ENCODE data around the gene ZBTB38.

DNA sequence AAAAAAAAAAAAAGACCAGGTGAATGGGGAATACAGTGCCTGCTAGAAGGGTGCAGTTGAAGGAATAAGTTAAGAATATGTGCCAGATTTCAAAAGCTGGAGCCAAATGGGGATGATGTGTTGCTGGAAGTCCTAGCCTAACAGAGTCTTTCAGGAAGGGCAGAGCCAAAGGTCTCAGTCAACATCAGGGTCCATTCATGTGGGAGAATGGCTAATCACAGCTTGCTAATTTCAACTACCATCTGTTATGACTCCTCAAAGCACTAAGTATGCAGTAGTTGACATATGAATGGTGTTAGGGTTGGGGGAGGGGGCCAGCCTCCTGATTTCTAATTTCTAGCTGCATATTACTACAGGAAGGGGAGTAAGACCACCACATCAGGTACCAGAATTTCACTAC lies 4.4 kb downstream of the ZBTB38 start:
- TF ChIP-seq, protein P1, sequence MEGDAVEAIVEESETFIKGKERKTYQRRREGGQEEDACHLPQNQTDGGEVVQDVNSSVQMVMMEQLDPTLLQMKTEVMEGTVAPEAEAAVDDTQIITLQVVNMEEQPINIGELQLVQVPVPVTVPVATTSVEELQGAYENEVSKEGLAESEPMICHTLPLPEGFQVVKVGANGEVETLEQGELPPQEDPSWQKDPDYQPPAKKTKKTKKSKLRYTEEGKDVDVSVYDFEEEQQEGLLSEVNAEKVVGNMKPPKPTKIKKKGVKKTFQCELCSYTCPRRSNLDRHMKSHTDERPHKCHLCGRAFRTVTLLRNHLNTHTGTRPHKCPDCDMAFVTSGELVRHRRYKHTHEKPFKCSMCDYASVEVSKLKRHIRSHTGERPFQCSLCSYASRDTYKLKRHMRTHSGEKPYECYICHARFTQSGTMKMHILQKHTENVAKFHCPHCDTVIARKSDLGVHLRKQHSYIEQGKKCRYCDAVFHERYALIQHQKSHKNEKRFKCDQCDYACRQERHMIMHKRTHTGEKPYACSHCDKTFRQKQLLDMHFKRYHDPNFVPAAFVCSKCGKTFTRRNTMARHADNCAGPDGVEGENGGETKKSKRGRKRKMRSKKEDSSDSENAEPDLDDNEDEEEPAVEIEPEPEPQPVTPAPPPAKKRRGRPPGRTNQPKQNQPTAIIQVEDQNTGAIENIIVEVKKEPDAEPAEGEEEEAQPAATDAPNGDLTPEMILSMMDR (IDR thresholded peaks at IDR 0.05), result no peak
- TF ChIP-seq POLR2AphosphoS5 (IDR thresholded peaks at IDR 0.05; ENCODE audit: low read depth, low read length) (no peak), TCF7L2 (IDR thresholded peaks at IDR 0.05; ENCODE audit: low read depth, low read length) (no peak), SIN3A (IDR thresholded peaks at IDR 0.05; ENCODE audit: borderline replicate concordance, insufficient read depth, low read depth, low read length) (no peak), REST (IDR thresholded peaks at IDR 0.05; ENCODE audit: insufficient read depth in 1 of 2, low read depth in 2 of 2, low read length in 1 of 2) (no peak)
